Glutamatergic neuron (in vitro differentiated cells): Measurements from ENCODE around the gene MAN2A1. TPM values are rescaled to one million over a fixed set of nuclear protein-coding genes. Genes with fewer than 3 reads are reported as not detected.

Source experiments
- DNase-seq: peaks from one replicate; pipeline ENCODE4 v3.0.0; 2022
- H3K27ac Mint-ChIP-seq: one replicate; pipeline ENCODE4 v1.8.0; 2020; ENCODE audit warnings: mild to moderate bottlenecking, mixed read lengths, inconsistent platforms; ENCODE audit not compliant: unreplicated experiment
- H3K27me3 Mint-ChIP-seq: one replicate; pipeline ENCODE4 v1.8.0; 2020; ENCODE audit warnings: mild to moderate bottlenecking, moderate library complexity, mixed read lengths, inconsistent platforms; ENCODE audit not compliant: unreplicated experiment
- H3K36me3 Mint-ChIP-seq: one replicate; pipeline ENCODE4 v1.8.0; 2020; ENCODE audit warnings: mild to moderate bottlenecking, mixed read lengths, inconsistent platforms; ENCODE audit not compliant: unreplicated experiment
- H3K4me1 Mint-ChIP-seq: one replicate; pipeline ENCODE4 v1.8.0; 2020; ENCODE audit warnings: mild to moderate bottlenecking, low read depth, mixed read lengths, inconsistent platforms; ENCODE audit not compliant: unreplicated experiment
- H3K4me3 Mint-ChIP-seq: one replicate; pipeline ENCODE4 v1.8.0; 2020; ENCODE audit warnings: mild to moderate bottlenecking, mixed read lengths, inconsistent platforms; ENCODE audit not compliant: unreplicated experiment
- H3K9me3 Mint-ChIP-seq: one replicate; pipeline ENCODE4 v1.8.0; 2020; ENCODE audit warnings: mild to moderate bottlenecking, moderate library complexity, mixed read lengths, inconsistent platforms; ENCODE audit not compliant: unreplicated experiment
- total RNA-seq: library from RNA; stranded (reverse); fragmentation: NEBNext Ultra II Directional; extraction: Animal tissue kit (Norgen Biotek cat#: 25700); gene quantifications from one replicate; pipeline ENCODE4 v1.2.1, GENCODE V29; 2021; ENCODE audit not compliant: unreplicated experiment
- TF ChIP-seq, protein P1 (sequence below): fragments of 200-600 bp; sonication (generic); IDR thresholded peaks from one replicate; pipeline ENCODE4 v1.5.0; 2021; ENCODE audit not compliant: partially characterized antibody, unreplicated experiment

Gene MAN2A1
- total RNA-seq, 1 donor from 2014 or later: 90.8 TPM

- TF ChIP-seq, protein P1, sequence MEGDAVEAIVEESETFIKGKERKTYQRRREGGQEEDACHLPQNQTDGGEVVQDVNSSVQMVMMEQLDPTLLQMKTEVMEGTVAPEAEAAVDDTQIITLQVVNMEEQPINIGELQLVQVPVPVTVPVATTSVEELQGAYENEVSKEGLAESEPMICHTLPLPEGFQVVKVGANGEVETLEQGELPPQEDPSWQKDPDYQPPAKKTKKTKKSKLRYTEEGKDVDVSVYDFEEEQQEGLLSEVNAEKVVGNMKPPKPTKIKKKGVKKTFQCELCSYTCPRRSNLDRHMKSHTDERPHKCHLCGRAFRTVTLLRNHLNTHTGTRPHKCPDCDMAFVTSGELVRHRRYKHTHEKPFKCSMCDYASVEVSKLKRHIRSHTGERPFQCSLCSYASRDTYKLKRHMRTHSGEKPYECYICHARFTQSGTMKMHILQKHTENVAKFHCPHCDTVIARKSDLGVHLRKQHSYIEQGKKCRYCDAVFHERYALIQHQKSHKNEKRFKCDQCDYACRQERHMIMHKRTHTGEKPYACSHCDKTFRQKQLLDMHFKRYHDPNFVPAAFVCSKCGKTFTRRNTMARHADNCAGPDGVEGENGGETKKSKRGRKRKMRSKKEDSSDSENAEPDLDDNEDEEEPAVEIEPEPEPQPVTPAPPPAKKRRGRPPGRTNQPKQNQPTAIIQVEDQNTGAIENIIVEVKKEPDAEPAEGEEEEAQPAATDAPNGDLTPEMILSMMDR: no peak
- Mint-ChIP-seq H3K27me3 (no peaks in the 10 kb centered on the region), H3K9me3 (peaks cover 2% of the 10 kb centered on the region), H3K27ac (no peak overlapping the region), H3K36me3 (peaks cover 7% of the 10 kb centered on the region), H3K4me1 (no peaks in the 10 kb centered on the region), H3K4me3 (no peak overlapping the region)
- DNase-seq: no peak
Observed at GRCh38 chr5:109848130-109848529, 158.4 kb downstream of the MAN2A1 start.

DNA sequence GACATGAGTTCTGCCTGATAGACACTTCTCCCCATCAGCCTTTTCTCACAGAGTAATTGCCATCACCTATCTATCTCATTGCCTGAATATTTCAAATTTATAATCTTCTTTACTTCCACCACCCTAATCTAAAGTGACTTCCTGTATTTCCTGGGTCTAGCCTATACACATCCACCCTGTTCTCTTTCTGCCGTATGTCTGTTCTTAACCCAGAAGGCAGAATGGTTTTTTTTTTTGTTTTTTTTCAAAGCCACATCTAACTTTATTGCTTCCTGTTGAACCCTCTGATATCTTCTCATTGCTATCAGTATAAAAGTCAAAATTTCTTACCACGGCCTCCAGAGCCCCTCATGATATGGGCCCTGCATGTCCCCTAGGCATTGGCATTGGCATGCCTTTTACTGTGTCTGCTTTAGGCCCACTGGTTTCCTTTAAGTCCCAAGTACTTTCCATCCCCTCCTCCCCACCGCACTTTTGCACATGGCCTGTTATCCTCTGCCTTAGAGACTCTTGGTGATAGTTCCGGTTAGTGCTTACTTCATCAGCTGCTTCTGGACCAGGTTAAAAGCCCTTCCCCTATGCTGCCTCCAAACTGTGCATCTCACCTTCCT, 159.9 kb downstream of the MAN2A1 start:
- Mint-ChIP-seq H3K36me3 (peaks cover 7% of the 10 kb centered on the region), H3K4me3 (no peak overlapping the region), H3K4me1 (no peaks in the 10 kb centered on the region), H3K9me3 (peaks cover 4% of the 10 kb centered on the region), H3K27ac (no peak overlapping the region), H3K27me3 (no peaks in the 10 kb centered on the region)
- TF ChIP-seq, protein P1: no peak
- DNase-seq: no peak

GRCh38 chr5:109852371-109853155, 162.8 kb downstream of the MAN2A1 start:
- no peaks in the 10 kb centered on the region for H3K4me1 Mint-ChIP-seq
- no peak overlapping the region for H3K27ac Mint-ChIP-seq
- peaks cover 12% of the 10 kb centered on the region for H3K36me3 Mint-ChIP-seq
- H3K4me3 Mint-ChIP-seq: no peak overlapping the region
- no peaks in the 10 kb centered on the region for H3K27me3 Mint-ChIP-seq
- TF ChIP-seq, protein P1: no peak
- no peak for DNase-seq
- H3K9me3 Mint-ChIP-seq: peaks cover 4% of the 10 kb centered on the region

DNA sequence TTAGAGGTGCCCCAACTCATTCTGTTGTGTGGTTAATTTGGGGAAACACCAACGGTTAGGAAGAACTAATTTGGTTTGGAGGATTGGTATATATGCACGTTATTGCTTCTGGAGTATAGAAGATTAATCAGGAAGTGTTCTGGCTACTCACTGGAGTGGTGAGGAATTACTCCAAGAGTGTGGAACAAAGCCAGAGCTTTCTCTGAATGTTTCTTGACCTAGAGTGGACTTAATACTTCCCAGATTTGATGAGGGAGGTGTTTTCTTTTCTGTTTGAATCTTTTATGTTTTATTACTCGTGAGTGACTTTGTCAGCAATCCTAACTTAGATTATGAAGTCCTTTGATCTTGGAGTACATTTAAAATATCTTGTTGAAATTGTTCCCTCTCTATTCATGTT, 163.7 kb downstream of the MAN2A1 start:
- no peak overlapping the region for H3K27ac Mint-ChIP-seq
- TF ChIP-seq, protein P1: no peak
- no peaks in the 10 kb centered on the region for H3K27me3 Mint-ChIP-seq
- peaks cover 12% of the 10 kb centered on the region for H3K36me3 Mint-ChIP-seq
- H3K4me1 Mint-ChIP-seq: no peaks in the 10 kb centered on the region
- DNase-seq: no peak
- no peak overlapping the region for H3K4me3 Mint-ChIP-seq
- H3K9me3 Mint-ChIP-seq: peaks cover 4% of the 10 kb centered on the region

DNA sequence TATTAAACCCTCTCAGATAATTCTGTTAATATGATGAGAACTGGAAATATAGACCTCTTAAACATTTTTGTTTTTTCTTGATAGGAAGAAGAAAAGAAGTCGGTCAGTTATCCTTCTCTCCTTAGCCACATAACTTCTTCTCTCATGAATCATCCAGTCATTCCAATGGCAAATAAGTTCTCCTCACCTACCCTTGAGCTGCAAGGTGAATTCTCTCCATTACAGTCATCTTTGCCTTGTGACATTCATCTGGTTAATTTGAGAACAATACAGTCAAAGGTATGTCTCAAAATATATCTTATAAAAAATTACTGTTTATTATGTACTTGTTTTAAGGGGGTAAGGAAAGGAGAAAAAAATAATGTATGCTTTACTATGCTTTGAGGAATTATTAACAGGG, 165.3 kb downstream of the MAN2A1 start:
- H3K9me3 Mint-ChIP-seq: peaks cover 2% of the 10 kb centered on the region
- TF ChIP-seq, protein P1: no peak
- peaks cover 3% of the 10 kb centered on the region for H3K4me1 Mint-ChIP-seq
- no peak overlapping the region for H3K27ac Mint-ChIP-seq
- DNase-seq: no peak
- no peaks in the 10 kb centered on the region for H3K27me3 Mint-ChIP-seq
- peaks cover 5% of the 10 kb centered on the region for H3K36me3 Mint-ChIP-seq
- H3K4me3 Mint-ChIP-seq: no peak overlapping the region
